GM18502 (cell line): ENCODE measurements around the gene INPP5D.

Source experiments
- ATAC-seq: cut with Tn5 transposase; IDR thresholded peaks from one replicate; pipeline ENCODE4 v1.9.1; 2021; ENCODE audit warnings: mild to moderate bottlenecking; ENCODE audit not compliant: unreplicated experiment, poor library complexity

INPP5D gene

DNA sequence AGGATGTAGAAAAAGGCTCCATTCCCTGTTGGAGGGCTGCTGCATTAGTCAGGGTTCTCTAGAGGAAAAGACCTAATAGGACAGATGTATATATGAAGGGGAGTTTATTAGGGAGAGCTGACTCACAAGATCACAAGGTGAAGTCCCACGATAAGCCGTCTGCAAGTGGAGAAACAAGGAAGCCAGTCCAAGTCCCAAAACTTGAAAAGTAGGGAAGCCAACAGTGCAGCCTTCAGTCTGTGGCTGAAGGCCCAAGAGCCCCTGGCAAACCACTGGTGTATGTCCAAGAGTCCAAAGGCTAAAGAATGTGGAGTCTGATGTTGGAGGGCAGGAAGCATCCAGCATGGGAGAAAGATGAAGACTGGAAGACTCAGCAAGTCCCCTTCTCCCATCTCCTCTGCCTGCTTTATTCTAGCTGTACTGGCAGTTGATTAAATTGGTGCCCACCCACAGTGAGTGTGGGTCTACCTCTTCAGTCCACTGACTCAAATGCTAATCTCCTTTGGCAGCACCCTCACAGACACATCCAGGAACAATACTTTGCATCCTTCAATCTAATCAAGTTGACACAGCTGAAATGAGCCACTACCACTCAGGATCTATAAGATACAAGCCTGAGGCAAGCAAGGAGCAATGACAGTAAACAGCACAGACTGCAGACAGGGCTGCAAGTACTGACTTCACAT lies 161.4 kb downstream of the INPP5D start:
- ATAC-seq = no peak

- ATAC-seq = peak; percentile 85
These were observed 163.1 kb downstream of the INPP5D start for GRCh38 chr2:233223059-233223894.

- ATAC-seq = no peak
These were observed 165.3 kb downstream of the INPP5D start for GRCh38 chr2:233225230-233226068.

DNA sequence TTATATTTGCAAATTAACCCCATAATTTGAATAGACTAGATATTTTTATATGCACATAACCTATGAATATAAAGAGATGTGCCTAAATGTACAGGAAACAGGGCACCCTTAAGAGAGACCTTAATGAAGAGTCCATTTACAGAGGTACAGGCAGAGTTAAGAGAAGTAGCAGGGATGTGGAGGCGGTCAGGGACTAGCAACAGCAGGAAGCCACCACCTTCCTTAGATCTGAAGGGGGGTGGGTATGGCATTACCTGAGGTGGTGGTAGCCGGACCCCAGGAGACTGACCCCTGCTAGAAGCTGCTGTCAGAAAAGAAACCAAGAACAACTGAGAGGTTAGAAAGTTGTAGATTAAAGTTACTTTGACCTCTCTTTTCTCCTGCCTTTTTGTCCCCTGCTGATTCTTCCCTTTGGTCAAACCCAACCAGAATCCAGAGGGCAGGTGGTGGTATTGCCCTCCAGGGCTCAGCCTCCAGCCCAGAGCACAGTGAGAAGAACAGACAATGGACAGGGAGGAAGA lies 166.4 kb downstream of the INPP5D start:
- no peak for ATAC-seq

- no peak for ATAC-seq
These were observed 167.3 kb downstream of the INPP5D start for GRCh38 chr2:233227346-233227978.

DNA sequence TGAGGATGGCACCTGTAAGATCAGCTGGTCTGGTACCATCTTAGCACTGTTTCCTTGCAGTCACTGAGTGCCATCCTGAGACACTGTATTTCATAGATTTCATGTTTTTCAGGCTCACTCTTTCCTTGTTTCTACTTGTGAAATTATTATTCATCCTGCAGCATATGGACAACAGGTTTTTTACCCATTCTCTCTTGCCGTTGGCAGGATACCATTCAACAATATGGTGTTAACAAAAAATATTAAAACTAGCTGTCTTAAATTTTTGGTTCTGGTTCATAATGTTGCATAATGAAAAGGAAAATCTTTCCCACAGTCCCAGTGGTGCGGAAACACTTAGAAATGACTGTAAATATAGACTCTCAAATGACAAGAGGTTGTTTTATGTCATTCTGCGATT lies 168.2 kb downstream of the INPP5D start:
- no peak for ATAC-seq

- no peak for ATAC-seq
These were observed 173.6 kb downstream of the INPP5D start for GRCh38 chr2:233233618-233234230.

DNA sequence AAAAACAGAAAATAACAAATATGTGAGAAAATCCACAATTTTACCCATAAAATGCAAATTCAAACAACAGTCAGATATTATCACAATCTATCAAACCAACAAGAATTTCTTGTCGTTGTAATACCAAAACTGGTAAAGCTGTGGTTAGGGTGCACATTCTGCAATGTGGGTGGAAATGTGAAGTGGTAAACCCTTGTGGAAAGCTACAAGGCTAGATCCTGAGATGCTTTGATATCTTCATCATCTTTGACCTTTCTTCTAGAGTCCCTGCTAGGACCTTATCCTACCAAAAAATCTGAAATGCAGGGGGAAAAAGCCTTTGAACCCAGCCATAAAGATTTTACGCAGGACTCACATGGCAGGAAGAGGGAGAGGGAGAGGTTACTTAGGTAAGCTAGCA lies 174.1 kb downstream of the INPP5D start:
- no peak for ATAC-seq

- no peak for ATAC-seq
These were observed 174.9 kb downstream of the INPP5D start for GRCh38 chr2:233234996-233235395.

DNA sequence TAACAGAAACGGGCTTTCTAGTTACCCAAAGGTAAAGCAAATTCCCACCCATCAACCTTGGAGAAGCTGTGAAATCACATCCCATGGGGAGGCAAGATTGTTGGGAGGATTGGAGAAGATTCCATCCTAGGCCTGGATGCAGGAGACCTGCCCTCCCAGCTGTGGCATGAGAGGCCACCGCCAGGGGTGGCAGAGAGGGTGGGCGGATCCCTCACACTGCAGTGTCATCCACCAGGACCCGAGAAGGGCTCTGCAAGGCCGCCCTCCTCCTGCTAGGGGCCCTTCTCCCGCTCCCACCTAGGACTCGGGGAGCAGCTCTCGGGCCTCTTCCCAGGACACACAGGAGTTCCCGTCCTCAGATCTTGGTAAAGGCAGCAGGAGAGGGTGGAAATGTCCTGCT lies 175.8 kb downstream of the INPP5D start:
- no peak for ATAC-seq

GRCh38 chr2:233236820-233237589 lies 176.9 kb downstream of the INPP5D start:
- ATAC-seq = no peak

- peak; percentile 57 for ATAC-seq
These were observed 180.8 kb downstream of the INPP5D start for GRCh38 chr2:233240897-233241296.

- ATAC-seq = no peak
These were observed 181.7 kb downstream of the INPP5D start for GRCh38 chr2:233241803-233242202.

DNA sequence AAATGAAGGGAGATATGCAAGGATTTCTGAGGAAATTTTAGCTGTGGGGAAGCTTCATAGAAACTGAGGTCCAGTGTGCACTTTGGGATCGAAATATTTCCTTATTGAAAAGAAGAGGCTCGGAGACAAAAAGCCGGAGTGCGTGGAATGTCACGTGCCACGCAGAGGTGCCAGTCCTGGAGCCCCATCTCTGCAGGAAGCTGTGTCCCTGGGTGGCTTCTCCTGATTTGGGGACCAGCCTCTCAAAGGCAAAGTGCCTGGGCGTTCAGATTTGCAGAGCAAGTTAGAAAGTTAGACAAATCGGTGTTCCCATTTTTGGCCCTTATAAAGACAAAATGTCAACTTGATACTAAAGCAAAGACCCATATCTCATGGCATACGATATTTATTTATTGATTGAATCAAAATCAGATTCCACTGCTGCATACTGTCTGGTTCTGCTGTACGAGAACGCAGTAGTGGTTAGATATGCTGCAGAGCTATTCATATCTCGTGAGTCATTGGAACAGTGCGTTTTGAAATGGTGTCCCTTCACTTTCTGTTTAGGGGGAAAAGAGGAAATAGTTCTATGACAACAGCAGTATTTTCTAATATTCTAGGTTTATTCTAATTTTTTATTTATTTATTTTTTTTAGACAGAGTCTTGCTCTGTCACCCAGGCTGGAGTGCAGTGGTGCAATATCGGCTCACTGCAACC lies 182.2 kb downstream of the INPP5D start:
- ATAC-seq = no peak

- no peak for ATAC-seq
These were observed 183.2 kb downstream of the INPP5D start for GRCh38 chr2:233243348-233243747.

- no peak for ATAC-seq
These were observed 184.7 kb downstream of the INPP5D start for GRCh38 chr2:233244818-233245217.

DNA sequence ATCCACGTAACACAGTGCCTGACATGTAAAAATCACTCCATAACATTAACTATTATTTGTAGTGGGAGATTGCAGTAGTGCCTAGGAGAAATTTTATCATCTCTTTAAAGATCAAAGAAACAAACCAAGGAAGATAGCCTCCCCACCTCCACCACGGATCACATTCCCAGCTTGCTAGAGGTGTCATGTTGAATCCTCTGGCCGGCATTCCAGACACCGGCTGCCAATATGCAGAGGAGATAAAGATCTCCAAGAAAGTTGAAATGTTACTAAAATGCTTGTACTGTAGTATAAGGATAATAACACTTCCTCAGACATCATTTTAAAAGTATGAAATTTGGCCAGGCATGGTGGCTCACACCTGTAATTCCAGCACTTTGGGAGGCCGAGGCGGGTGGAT lies 185.3 kb downstream of the INPP5D start:
- ATAC-seq = no peak

DNA sequence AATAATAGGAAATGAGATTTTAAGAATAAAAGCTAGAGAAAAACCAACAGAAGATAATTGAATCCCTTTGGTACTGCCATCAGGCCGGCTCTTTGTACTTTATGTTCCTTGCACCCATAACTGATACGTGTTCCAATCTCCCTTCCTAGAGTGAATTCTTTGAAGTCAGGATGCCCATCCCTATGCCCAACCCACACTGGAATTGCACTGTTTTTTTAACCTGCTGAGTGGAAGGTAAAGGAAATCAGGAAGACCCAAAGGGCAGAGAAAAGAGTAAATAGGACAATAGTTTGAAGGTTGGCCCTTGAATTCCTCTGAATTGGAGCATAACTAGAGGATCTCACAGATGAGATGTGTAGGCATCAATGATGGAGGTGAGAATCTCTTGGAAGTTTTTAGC lies 187.0 kb downstream of the INPP5D start:
- ATAC-seq = no peak
